CD14-positive monocyte (primary cell): ENCODE data around the gene SPRYD7. TPM values are rescaled to one million over a fixed set of nuclear protein-coding genes. Genes with fewer than 3 reads are reported as not detected.
"Not testable (repeated sequence)": the region's sequence is repeated elsewhere in the genome, so short reads cannot be mapped to it uniquely, and the experiment has no call there.

ENCODE experiments used
- DNase-seq, 3 donors: peaks; one replicate each; pipeline ENCODE4 v3.0.0-alpha.2; 2011 to 2022
- H2AFZ ChIP-seq: 2 replicates; pipeline ENCODE4 v1.6.0; 2012; ENCODE audit warnings: mild to moderate bottlenecking, low read depth, low read length, inconsistent platforms; ENCODE audit not compliant: insufficient read depth, poor library complexity, severe bottlenecking
- H3K27ac ChIP-seq, 2 donors: 1 replicate in 1 of 2; 2 replicates in 1 of 2; pipeline ENCODE4 v1.5.1; 2012 to 2013; ENCODE audit warnings: low read length in 2 of 2, control low read depth in 1 of 2, inconsistent platforms in 1 of 2, low read depth in 1 of 2, mild to moderate bottlenecking in 1 of 2
- H3K27me3 ChIP-seq, 2 donors: one replicate each; pipeline versions ENCODE4 v1.6.0 to v1.6.1; 2011 to 2013; ENCODE audit warnings: low read length in 2 of 2; ENCODE audit not compliant: control insufficient read depth in 2 of 2, insufficient read depth in 2 of 2
- H3K36me3 ChIP-seq, 2 donors: replicated peaks in 1 of 2; 1 replicate in 1 of 2; 2 replicates in 1 of 2; pipeline versions ENCODE4 v1.5.1 to v1.6.1; 2012 to 2013; ENCODE audit warnings: low read length in 2 of 2, control low read depth in 1 of 2, inconsistent platforms in 1 of 2, mild to moderate bottlenecking in 1 of 2; ENCODE audit not compliant: insufficient read depth in 2 of 2, control insufficient read depth in 1 of 2
- H3K4me1 ChIP-seq, 2 donors: 1 replicate in 1 of 2; 2 replicates in 1 of 2; pipeline versions ENCODE4 v1.5.1 to v1.6.1; 2012 to 2013; ENCODE audit warnings: low read length in 2 of 2, control low read depth in 1 of 2, inconsistent platforms in 1 of 2, mild to moderate bottlenecking in 1 of 2, moderate library complexity in 1 of 2; ENCODE audit not compliant: insufficient read depth in 2 of 2, control insufficient read depth in 1 of 2
- H3K4me2 ChIP-seq: replicated peaks from 2 replicates; pipeline ENCODE3; 2012; ENCODE audit warnings: low read length, moderate library complexity, mild to moderate bottlenecking; ENCODE audit not compliant: poor library complexity, severe bottlenecking; ENCODE audit errors: extremely low read depth
- H3K4me3 ChIP-seq, 3 experiments: fragments of 200-600 bp in 1 of 3; sonication (generic) in 1 of 3; replicated peaks in 1 of 3; 1 replicate in 2 of 3; 2 replicates in 1 of 3; pipeline ENCODE4 v1.5.1; 2011 to 2013; ENCODE audit warnings: low read length in 3 of 3, mild to moderate bottlenecking in 3 of 3, control low read depth in 2 of 3, low read depth in 2 of 3, inconsistent platforms in 1 of 3, moderate library complexity in 1 of 3
- H3K79me2 ChIP-seq: 2 replicates; pipeline ENCODE4 v1.6.0; 2012; ENCODE audit warnings: mild to moderate bottlenecking, control low read depth, inconsistent platforms, low read length, moderate library complexity; ENCODE audit not compliant: insufficient read depth
- H3K9ac ChIP-seq: 2 replicates; pipeline ENCODE4 v1.6.0; 2017; ENCODE audit warnings: low read length, mild to moderate bottlenecking; ENCODE audit not compliant: insufficient read depth, poor library complexity, severe bottlenecking
- H3K9me3 ChIP-seq, 2 donors: replicated peaks in 1 of 2; 1 replicate in 1 of 2; 2 replicates in 1 of 2; pipeline versions ENCODE4 v1.5.1 to v1.6.1; 2012 to 2013; ENCODE audit warnings: low read length in 2 of 2, control low read depth in 1 of 2; ENCODE audit not compliant: control insufficient read depth in 1 of 2, insufficient read depth in 1 of 2
- H4K20me1 ChIP-seq: 2 replicates; pipeline ENCODE4 v1.6.0; 2012; ENCODE audit warnings: mild to moderate bottlenecking, low read length, control low read depth, moderate library complexity; ENCODE audit not compliant: insufficient read depth
- H3K27ac Mint-ChIP-seq, 7 donors: one replicate each; pipeline ENCODE4 v1.8.0; 2020; ENCODE audit warnings: mild to moderate bottlenecking in 7 of 7, mixed read lengths in 7 of 7, moderate library complexity in 6 of 7, inconsistent platforms in 2 of 7
- H3K27me3 Mint-ChIP-seq, 3 donors: one replicate each; pipeline ENCODE4 v1.8.0; 2021 to 2022; ENCODE audit warnings: low read depth in 3 of 3, mild to moderate bottlenecking in 3 of 3, mixed read lengths in 3 of 3, moderate library complexity in 3 of 3, inconsistent platforms in 1 of 3
- H3K36me3 Mint-ChIP-seq, 2 donors: one replicate each; pipeline ENCODE4 v1.8.0; 2020; ENCODE audit warnings: mixed read lengths in 2 of 2, inconsistent platforms in 1 of 2, mild to moderate bottlenecking in 1 of 2
- H3K4me1 Mint-ChIP-seq: one replicate; pipeline ENCODE4 v1.8.0; 2020; ENCODE audit warnings: mild to moderate bottlenecking, mixed read lengths
- H3K4me3 Mint-ChIP-seq, 2 donors: one replicate each; pipeline ENCODE4 v1.8.0; 2020; ENCODE audit warnings: mild to moderate bottlenecking in 2 of 2, mixed read lengths in 2 of 2, moderate library complexity in 1 of 2
- H3K9me3 Mint-ChIP-seq, 7 donors: one replicate each; pipeline ENCODE4 v1.8.0; 2020 to 2022; ENCODE audit warnings: mixed read lengths in 7 of 7, mild to moderate bottlenecking in 6 of 7, moderate library complexity in 6 of 7, inconsistent platforms in 2 of 7
- WGBS: methylation state at CpG from one replicate; pipeline ENCODE4 v1.1.5; 2013; ENCODE audit warnings: missing lambda C conversion rate; ENCODE audit not compliant: insufficient coverage; 5-methylcytosine and 5-hydroxymethylcytosine counted together
- intact Hi-C, 2 donors: fragments of 100-400 bp; cut with micrococcal nuclease; formaldehyde crosslinking; loops; one replicate each; pipeline versions ENCODE4 v1.15.0 to v1.15.1; 2023
- polyA plus RNA-seq, 3 donors: library from polyadenylated mRNA; depleted of rRNA in 1 of 3; unstranded in 2 of 3; stranded (reverse) in 1 of 3; fragments of 300-500 nt in 2 of 3; fragments of >200 nt in 1 of 3; fragmentation: Illumina TruSeq in 2 of 3; gene quantifications; 1 replicate in 2 of 3; 2 replicates in 1 of 3; pipeline ENCODE4 v1.2.3, GENCODE V29; 2012 to 2021
- TF ChIP-seq, protein P1 (sequence below): fragments of 200-600 bp; IDR thresholded peaks from one replicate; pipeline ENCODE4 v1.8.0; 2022; ENCODE audit warnings: antibody characterized with exemption, mild to moderate bottlenecking

The SPRYD7 gene
- polyA plus RNA-seq, 3 donors = 1.1 to 2.3 (median 1.2) TPM

- no peak overlapping the region for H3K9ac ChIP-seq
- no peak overlapping the region for H3K4me3 ChIP-seq
- TF ChIP-seq, protein P1, sequence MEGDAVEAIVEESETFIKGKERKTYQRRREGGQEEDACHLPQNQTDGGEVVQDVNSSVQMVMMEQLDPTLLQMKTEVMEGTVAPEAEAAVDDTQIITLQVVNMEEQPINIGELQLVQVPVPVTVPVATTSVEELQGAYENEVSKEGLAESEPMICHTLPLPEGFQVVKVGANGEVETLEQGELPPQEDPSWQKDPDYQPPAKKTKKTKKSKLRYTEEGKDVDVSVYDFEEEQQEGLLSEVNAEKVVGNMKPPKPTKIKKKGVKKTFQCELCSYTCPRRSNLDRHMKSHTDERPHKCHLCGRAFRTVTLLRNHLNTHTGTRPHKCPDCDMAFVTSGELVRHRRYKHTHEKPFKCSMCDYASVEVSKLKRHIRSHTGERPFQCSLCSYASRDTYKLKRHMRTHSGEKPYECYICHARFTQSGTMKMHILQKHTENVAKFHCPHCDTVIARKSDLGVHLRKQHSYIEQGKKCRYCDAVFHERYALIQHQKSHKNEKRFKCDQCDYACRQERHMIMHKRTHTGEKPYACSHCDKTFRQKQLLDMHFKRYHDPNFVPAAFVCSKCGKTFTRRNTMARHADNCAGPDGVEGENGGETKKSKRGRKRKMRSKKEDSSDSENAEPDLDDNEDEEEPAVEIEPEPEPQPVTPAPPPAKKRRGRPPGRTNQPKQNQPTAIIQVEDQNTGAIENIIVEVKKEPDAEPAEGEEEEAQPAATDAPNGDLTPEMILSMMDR = no peak
- Mint-ChIP-seq H3K4me3 (no peak overlapping the region), H3K4me1 (peaks cover 15% of the 10 kb centered on the region), H3K36me3 (peaks cover 2 to 3% of the 10 kb centered on the region in 2 donors), H3K27ac (no peak overlapping the region), H3K27me3 (peaks cover 0 to 4% (median 0%) of the 10 kb centered on the region in 3 donors), H3K9me3 (peaks cover 0 to 16% (median 7%) of the 10 kb centered on the region in 7 donors)
- H3K27me3 ChIP-seq = no peaks in the 10 kb centered on the region
- no peak overlapping the region for H3K27ac ChIP-seq
- no peak for DNase-seq
- intact Hi-C loops = no loop called here
- H3K9me3 ChIP-seq = peaks cover 0 to 4% of the 10 kb centered on the region in 2 donors
- H4K20me1 ChIP-seq = no peaks in the 10 kb centered on the region
- H3K4me1 ChIP-seq = peaks cover 10 to 15% of the 10 kb centered on the region in 2 donors
- WGBS = 100% methylated on average over 1 of the region's 7 CpGs
- no peak overlapping the region for H2AFZ ChIP-seq
- no peak overlapping the region for H3K4me2 ChIP-seq
- no peaks in the 10 kb centered on the region for H3K79me2 ChIP-seq
- H3K36me3 ChIP-seq = no peaks in the 10 kb centered on the region
These were observed 15.8 kb upstream of the SPRYD7 start for GRCh38 chr13:49951754-49952535.

DNA sequence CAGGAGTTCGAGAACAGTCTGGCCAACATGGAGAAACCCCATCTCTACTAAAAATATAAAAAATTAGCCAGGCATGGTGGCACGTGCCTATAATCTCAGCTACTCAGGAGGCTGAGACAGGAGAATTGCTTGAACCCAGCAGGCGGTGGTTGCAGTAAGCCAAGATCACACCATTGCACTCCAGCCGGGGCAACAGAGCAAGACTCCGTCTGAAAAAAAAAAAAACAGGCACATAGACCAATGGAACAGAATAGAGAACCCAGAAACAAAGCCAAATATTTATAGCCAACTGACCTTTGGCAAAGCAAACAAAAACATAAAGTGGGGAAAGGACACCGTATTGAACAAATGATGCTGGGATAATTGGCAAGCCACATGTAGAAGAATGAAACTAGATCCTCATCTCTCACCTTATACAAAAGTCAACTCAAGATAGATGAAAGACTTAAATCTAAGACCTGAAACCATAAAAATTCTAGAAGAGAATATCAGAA, 12.7 kb upstream of the SPRYD7 start:
- H3K4me3 Mint-ChIP-seq, H3K4me1 ChIP-seq, H3K4me1 Mint-ChIP-seq, H3K4me3 ChIP-seq, H3K36me3 ChIP-seq, H4K20me1 ChIP-seq, H3K27ac Mint-ChIP-seq, H3K4me2 ChIP-seq, H3K27ac ChIP-seq, H3K9ac ChIP-seq, H3K27me3 ChIP-seq, H2AFZ ChIP-seq, H3K9me3 ChIP-seq, DNase-seq, H3K79me2 ChIP-seq, H3K27me3 Mint-ChIP-seq, intact Hi-C loops, H3K36me3 Mint-ChIP-seq: not testable (repeated sequence)
- WGBS = 100% methylated on average over 3 of the region's 6 CpGs
- peaks cover 0 to 15% (median 5%) of the 10 kb centered on the region in 7 donors for H3K9me3 Mint-ChIP-seq
